GM19043 (cell line): ENCODE measurements around the gene RELT.
A peak's percentile ranks its signal among the peaks of the same experiment; 100 is the strongest.

Experiments
- ATAC-seq: cut with Tn5 transposase; IDR thresholded peaks from one replicate; pipeline ENCODE4 v1.9.1; 2021; ENCODE audit warnings: low read depth; ENCODE audit not compliant: unreplicated experiment

RELT gene

GRCh38 chr11:73372375-73372993, 3.7 kb upstream of the RELT start:
- no peak for ATAC-seq

GRCh38 chr11:73374151-73374550, 2.0 kb upstream of the RELT start:
- no peak for ATAC-seq

- no peak for ATAC-seq
Measured at GRCh38 chr11:73375830-73376159, 404 bp upstream of the RELT start.

- no peak for ATAC-seq
Measured at GRCh38 chr11:73376803-73377629, 817 bp downstream of the RELT start.

- ATAC-seq = no peak
Measured at GRCh38 chr11:73379189-73379880, 3.1 kb downstream of the RELT start.

GRCh38 chr11:73380331-73380730, 4.1 kb downstream of the RELT start:
- no peak for ATAC-seq

- ATAC-seq = no peak
Measured at GRCh38 chr11:73380897-73381410, 4.8 kb downstream of the RELT start.

- ATAC-seq = no peak
Measured at GRCh38 chr11:73381589-73381988, 5.4 kb downstream of the RELT start.

- ATAC-seq = no peak
Measured at GRCh38 chr11:73382183-73382582, 6.0 kb downstream of the RELT start.

GRCh38 chr11:73382747-73383146, 6.5 kb downstream of the RELT start:
- no peak for ATAC-seq

GRCh38 chr11:73383249-73384124, 7.3 kb downstream of the RELT start:
- no peak for ATAC-seq

GRCh38 chr11:73384125-73384441, 7.9 kb downstream of the RELT start:
- ATAC-seq = no peak

- ATAC-seq = no peak
Measured at GRCh38 chr11:73384531-73384871, 8.3 kb downstream of the RELT start.

GRCh38 chr11:73384872-73385689, 8.9 kb downstream of the RELT start:
- peak; percentile 52 for ATAC-seq

- no peak for ATAC-seq
Measured at GRCh38 chr11:73386016-73386415, 9.8 kb downstream of the RELT start.

- ATAC-seq = no peak
Measured at GRCh38 chr11:73386546-73386945, 10.3 kb downstream of the RELT start.

- ATAC-seq = no peak
Measured at GRCh38 chr11:73387594-73388264, 11.5 kb downstream of the RELT start.

GRCh38 chr11:73388265-73389133, 12.3 kb downstream of the RELT start:
- ATAC-seq = no peak

- ATAC-seq = no peak
Measured at GRCh38 chr11:73389134-73389525, 12.9 kb downstream of the RELT start.
